Embryonic facial prominence (tissue), 1 donor: Measurements from ENCODE around the gene ZCCHC7.
"Not testable (repeated sequence)": the region's sequence is repeated elsewhere in the genome, so short reads cannot be mapped to it uniquely, and the experiment has no call there.

Source experiments
- DNase-seq: peaks from one replicate; pipeline ENCODE4 v3.0.0-alpha.2; 2016; ENCODE audit errors: extremely low spot score

The ZCCHC7 gene

DNA sequence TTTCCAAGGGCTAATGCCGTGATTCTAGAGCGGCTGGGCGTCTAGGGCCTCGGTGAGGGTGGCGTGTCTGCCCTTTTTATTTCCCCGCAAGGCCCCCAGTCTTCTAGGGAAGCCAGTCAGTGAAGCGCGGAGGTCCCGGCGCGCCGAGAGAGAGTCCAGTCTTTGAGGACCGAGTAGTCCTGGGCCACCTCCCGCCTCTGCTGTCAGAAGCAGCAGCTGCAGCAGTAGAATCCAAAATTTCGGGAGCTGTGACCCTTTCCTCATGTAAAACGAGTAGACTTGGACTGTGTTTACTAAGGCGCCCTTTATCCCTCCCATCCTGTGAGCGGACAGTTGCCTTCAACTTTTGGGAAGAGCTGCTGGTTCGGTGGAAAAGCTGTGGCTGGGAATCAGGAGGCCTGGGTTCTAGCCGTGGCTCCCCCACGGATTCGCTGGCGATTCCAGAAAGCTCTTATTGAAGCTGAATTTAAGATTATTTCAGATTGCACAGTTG lies 515 bp downstream of the ZCCHC7 start:
- DNase-seq = not testable (repeated sequence)

DNA sequence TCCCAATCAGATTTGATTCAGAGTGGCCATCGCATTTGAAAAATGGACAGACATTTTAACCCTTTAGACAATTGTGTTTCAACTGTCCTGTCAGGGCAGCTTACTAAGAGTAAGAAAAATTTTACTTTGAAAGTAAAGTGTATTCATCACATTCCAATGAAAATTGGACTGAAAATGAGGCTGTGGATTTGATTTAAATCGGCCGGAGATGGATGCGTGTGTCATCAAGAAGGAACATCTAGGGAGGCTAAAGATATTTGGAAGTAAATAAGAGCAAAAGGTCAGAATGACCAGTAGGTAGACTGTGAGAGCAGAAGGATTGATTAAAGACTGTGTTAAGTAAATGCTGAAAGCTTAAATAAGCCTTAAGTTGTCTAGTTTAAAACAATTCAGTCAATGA lies 1.5 kb downstream of the ZCCHC7 start:
- DNase-seq = no peak

DNA sequence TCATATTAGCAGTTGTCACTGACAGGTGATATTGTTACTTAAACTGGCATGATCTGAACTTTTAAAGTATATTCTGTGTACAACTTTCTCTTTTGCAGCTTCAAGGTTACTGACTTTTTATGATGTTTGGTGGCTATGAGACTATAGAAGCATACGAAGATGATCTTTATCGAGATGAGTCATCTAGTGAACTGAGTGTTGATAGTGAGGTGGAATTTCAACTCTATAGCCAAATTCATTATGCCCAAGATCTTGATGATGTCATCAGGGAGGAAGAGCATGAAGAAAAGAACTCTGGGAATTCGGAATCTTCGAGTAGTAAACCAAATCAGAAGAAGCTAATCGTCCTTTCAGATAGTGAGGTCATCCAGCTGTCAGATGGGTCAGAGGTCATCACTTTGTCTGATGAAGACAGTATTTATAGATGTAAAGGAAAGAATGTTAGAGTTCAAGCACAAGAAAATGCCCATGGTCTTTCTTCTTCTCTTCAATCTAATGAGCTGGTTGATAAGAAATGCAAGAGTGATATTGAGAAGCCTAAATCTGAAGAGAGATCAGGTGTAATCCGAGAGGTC lies 5.9 kb downstream of the ZCCHC7 start:
- DNase-seq = no peak

DNA sequence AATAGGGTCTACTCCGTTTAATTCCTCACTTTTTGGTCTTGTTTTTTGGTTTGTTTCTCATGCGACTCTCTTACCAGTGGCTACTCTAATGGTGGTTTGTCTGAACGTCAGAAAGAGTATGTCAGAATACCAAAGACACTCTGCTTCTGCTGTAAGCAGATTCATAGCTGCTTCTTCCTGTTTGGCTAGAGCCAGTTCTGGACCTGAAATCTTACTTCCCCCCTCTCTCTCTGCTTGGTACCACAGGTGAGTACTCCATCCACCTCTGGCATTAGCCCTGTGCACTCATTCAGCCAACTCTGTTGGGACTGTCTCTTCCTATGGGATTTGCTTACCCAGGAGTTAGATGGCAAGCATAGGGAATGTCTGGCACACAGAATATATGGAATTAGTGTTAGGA lies 6.6 kb downstream of the ZCCHC7 start:
- no peak for DNase-seq

DNA sequence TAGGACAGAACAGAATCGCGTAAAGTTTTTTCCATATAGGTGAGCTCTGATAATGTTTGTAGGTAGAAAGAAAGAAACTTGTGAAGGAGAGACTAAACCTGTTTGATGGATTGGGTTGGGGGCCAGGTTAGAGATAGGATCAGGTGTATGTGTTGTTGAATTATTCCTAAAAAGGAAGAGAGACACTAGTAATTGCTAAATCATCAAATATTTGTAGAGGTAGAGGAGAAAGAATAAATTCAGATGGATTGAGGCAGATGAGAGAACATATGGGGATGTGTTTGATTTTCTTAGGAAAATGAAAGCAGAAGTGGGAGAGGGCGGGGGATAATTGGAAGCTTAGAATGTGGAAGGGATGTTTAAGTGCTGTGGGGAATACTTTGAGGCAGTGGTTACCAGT lies 7.7 kb downstream of the ZCCHC7 start:
- DNase-seq = no peak

DNA sequence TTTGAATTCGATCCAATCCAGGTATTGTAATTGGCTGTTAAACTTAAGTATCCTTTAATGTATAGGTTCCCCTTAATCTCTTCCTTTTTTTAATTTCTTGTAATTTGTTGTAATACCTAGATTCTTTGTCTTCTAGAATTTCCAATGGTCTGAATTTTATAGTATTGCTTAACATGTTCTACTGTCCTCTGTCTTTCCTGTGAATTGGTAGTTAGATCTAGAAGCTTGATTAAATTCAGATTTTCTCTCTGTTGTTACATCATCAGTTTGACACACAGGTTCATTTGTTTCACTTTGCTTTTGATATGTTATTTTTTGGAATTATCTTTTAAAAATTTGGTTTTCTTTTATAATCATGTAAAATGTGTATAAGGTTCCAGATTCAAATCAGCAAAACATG lies 13.8 kb downstream of the ZCCHC7 start:
- DNase-seq = no peak

DNA sequence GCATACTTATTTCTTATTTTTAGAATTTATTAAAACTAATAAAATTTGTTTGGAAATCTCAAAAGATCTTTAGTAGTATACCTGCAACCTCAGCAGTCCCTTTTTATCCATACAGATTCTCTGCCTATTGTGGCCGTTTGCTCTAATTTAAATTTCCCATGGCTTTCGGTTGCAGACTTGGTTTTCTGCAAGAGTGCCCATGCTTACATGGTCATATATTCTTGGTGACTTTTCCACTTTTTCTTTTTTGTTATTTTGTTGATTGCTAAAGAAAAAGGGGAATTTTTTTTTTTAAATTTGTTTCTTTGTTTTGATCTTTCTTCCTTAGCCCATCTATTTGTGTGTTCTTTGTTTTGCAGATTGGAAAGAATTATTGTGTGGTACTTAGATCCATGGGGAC lies 20.6 kb downstream of the ZCCHC7 start:
- DNase-seq = no peak

DNA sequence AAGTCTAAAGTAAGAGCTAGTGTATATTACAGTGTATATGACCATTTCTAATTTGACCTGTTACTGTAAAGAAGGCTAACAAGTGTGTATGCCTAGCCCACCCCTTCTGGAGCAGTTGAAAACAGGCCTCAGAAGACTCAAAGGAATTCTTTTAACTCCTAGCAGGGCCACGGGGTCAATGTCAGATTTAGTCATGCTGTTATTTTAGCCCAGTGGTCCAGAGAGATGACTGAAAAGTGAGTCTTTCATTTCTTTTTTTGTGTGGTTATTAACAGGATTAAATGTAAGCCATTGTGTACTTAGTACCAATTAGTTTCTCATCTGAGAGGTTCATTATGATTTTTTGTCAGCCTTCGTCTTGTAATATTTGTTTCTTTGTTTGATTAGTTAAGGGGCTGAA lies 24.4 kb downstream of the ZCCHC7 start:
- DNase-seq = no peak

DNA sequence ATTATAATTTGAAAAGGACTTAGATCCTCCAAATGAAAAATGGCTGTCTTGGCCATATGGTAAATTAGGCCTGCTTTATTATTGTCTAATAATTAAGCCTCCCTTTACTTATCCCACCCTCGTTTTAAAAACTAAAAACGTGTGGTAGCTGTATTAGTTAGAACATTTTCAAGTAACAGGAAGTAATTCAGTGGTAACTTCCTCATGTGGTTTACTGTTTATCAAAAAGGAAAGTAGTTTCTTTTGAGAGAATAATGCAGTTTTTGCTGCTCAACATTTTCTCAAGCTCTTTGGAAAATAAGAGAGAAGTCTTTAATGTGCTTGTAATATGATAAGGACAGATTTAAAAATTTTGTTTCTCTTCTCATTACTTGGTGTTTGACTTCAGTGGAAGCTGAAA lies 26.0 kb downstream of the ZCCHC7 start:
- no peak for DNase-seq

DNA sequence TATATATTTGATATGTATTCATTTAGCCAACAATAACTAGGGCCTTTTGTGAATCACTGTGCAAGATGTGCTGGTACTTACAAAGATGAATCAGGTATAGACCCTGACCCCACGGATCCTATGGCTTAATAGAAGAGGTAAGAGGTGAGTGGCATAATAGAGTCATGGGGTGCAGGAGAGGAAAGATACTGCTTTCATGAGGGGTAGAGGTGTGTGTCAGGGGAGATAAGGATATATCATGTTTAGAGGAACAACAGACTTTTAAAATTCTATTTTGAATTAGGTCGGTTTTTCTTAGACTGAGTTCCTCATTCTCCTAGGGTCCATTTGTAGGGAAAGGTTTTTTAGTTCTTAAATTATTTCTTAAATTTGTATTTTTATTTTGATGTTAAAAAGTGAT lies 27.8 kb downstream of the ZCCHC7 start:
- DNase-seq = no peak

DNA sequence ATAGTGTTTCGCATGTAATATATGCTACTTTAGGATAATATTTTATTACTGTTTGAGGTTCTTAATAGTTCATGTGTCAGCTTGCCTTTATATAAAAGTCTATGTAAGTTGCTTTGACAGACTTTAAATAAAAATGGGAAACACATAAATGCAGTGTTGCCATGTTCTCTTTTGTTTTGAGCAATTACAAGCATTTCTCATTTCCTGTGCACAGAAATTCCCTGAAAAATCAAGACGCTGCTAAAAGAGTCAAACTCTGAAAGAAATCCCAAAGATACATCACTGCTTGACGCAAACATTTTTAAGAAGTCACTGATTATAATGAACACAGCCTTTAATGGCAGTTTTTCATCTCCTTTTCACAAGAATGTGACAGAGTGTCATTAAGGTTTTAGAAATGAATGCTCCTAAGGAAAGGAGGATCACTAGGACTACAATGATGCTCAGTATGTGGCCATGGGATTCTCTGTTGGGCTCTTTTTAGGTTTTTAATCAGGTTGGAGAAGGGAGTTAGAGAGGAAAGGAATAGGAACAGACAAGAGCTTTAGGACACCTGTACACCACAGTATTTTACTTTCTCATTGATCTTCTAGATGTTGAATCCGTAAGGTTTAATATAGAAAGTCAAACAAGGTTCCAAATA lies 29.4 kb downstream of the ZCCHC7 start:
- DNase-seq = no peak

DNA sequence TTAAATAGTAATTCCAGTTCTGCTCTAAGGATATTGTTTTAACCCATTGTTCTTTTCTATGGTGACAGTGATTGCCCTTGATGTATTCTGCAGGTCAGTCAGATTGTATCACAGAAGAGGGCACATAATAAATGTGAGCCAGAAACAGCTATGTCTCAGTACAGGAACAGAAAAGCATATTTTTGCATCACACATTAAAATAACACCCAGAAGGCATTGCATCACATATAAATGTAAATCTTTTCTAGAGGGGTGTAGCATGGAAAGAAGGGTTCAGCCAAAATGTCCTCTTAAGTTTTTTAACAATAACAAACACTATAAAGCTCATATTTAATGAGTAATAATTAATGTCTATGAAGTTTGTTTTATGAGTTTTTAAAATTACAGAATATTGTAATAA lies 30.0 kb downstream of the ZCCHC7 start:
- DNase-seq = no peak

DNA sequence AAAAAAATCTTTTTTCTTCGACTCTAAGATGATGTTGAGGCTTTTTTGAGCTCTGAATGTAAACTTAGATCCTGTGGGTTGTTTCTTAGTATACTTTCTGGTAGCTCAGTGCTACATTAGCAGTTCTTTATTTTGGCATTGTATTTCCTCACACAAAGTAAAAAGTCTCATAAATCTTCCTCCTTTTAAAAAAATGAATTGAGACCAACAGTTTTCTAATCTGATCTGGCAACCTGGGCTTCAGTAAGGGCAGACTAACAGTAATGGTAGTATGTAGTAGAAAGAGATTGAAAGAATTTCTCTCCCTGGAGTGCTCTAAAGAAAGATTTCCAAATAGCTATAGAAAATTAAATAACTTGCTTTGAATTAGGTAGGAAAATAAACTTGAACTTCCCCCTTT lies 31.4 kb downstream of the ZCCHC7 start:
- DNase-seq = no peak

DNA sequence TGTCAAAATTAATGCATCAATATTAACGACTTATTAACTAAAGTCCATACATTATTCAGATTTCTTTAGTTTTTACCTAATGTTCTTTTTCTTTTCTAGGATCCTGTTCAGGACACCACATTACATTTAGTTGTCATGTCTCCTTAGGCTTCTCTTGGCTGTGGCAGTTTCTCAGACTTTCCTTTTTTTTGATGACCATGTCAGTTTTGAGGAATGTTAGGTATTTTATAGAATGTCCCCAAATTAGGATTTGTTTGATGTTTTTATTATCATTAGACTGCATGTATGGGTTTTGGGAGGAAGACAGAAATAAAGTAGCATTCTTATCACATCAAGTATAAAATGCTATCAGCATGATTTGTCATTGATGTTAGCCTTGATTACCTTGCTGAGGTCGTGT lies 32.0 kb downstream of the ZCCHC7 start:
- no peak for DNase-seq

DNA sequence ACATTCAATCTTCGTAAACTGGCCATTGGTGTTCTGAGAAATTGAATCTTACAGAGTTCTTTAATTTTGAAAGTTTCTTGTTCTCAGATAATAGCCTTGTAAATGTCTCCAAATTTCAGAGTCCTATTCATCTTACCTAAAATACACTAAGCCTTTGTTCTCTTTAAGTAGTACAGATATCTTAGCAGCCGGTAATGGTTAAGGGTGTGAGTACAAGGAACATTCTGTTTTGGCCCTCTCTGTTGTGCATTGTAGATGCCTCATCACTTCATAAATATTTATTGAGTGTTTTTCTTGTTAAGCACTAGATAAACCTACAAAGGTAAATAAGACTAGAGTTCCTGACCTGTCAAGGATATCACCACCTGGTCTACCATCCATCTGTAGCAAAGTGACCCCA lies 35.2 kb downstream of the ZCCHC7 start:
- no peak for DNase-seq

DNA sequence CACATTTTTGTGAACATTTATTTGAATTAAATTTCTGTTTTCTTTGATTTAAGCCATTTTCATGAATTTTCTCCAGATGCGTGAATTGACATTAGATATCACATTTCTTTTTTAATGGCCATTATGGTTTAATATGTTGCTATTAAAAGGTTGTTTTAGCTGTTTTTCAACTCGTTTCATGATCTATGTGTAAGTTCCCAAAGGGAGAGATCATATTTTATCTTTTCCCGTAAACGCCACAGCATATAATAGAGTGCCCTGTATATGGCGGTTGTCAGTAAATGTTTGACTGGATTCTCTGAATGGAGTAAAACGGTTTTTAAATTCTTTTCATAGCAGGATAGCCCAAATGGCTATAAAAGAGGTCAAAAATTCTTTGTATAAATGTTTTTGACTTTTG lies 35.8 kb downstream of the ZCCHC7 start:
- no peak for DNase-seq

DNA sequence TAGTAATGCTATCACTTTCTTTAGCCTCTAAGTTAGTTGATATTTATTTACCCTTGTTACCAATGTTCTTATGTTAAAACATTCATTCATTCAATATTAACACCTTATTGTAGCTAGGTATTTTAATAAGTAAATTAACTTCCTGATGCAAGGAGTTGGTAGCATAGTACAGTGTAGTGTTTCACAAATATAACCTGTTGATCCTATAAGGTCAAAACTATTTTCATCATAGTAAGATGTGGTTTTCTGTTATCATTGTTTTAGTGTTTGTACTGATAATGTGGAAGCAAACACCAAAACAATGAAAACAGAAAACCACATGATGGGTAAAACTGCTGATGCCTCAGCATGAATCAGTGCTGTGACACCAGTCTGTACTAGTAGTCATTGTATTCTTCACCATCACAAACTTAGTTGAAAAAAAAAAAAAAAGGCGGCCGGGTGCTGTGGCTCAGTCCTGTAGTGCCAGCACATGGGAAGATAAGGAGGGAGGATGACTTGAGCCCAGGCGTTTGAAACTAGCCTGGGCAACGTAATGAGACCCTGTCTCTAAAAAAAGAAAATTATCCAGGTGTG lies 36.5 kb downstream of the ZCCHC7 start:
- no peak for DNase-seq

DNA sequence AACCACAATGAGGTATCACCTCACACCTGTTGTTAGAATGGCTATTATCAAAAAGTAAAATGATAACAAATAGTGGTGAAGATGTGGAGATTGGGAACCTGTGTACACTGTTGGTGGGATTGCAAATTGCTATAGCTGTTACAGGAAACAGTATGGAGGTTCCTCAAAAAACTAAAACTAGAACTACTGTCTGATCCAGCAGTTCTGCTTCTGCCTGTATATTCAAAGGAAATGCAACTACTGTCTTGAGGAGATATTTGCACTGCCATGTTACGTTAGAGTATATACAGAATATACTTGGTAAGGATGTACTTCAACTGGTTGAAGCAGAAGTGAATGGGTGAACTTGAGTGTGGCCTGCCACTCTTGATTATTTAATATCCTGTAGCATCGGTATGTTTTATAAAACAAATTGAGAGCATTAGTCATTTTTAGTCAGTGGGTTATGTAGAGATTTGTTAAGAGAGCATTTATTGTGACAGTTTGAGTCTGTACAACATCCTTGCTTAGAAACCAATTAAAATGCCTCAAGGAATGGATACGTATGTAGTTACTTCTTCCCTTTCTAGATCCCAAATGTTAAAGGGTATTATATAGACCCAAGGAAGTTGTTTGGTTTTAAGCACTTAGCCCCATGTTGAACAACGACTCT lies 37.5 kb downstream of the ZCCHC7 start:
- DNase-seq = no peak

DNA sequence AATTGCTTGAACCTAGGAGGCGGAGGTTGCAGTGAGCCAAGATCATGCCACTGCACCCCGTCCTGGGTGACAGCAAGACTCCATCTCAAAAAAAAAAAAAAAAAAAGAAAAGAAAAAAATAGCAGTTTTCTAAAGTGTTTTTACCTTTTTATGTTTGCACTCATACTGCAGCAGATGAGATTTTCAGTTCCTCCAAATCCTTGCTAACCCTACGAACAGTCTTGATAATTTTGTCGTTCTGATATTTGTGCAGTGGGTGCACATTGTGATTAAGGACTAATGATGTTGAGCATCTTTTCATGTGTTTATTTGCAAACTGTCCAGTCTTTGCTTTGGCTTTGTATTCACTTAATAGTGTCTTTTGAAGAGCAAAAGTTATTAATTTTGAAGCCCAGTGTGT lies 42.9 kb downstream of the ZCCHC7 start:
- DNase-seq = no peak

DNA sequence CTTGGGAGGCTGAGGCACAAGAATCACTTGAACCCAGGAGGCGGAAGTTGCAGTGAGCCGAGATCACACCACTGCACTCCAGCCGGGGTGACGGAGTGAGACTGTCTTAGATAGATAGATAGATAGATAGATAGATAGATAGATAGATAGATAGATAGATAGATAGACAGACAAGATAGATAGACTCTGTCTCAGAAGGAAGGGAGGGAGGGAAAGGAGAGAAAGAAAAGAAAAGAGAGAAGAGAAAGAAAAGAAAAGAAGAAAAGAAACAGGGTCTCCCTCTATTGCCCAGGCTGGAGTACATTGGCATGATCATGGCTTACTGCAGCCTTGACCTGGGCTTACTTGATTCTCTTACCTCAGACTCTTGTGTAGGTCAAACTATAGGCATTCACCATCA lies 44.0 kb downstream of the ZCCHC7 start:
- not testable (repeated sequence) for DNase-seq

DNA sequence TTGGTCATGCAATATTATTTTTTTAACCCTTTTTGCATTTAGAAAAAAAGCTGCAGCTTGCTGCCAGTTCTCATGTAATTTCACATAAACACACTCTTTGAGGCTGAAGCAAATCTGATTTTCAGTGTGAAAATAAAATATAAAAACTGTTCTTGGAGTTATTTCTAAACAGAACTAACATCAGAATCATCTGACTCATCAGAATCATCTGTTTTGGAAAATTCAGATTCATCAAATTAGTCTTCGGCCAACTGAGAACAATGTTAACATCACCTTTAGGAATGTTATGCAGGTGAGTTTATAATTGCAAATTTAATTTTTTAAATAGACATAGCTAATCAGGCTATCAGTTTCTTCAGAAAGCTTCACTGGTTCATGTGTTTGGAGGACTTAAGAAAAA lies 45.3 kb downstream of the ZCCHC7 start:
- DNase-seq = no peak

DNA sequence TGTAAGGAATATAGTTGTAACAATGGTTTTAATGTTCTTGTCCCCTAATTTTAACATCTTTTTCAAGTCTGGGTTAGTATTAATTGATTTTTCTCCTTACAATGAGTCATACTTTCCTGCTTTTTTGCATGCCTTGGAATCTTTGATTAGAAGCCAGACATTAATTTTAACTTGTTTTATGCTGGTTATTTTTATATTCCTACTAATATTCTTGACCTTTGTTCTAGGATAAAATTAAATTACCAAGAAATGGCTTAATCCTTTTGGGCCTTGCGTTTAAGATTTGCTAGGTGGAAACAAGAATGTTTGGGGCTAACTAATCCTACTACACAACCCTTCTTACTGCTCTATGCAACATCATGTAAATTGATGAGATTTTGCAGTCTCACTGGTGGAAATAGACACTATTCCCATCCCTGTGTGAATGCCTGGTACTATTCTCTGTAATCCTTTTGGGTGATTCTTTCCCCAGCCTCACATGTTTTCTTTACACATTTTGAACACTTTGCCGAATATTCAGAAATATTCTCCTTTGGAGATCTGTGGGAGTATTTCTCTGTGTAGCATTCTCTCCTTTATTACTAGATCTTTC lies 47.2 kb downstream of the ZCCHC7 start:
- no peak for DNase-seq

DNA sequence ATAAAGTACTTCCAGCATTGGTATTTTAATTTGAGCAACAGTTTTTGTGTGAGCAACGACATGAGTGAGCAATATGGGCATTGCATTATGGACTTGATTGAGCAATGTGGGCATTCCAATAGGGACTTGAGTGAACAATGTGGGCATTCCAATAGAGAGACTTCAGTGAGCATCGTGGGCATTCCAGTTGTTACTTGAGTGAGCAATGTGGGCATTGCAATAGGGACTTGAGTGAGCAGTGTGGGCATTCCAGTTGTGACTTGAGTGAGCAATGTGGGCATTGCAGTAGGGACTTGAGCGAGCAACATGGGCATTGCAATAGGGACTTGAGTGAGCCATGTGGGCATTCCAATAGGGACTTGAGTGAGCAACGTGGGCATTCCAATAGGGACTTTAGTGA lies 52.2 kb downstream of the ZCCHC7 start:
- no peak for DNase-seq
